Smooth muscle cell (in vitro differentiated cells): Measurements from ENCODE around the gene TMEM207. TPM values are rescaled to one million over a fixed set of nuclear protein-coding genes. Genes with fewer than 3 reads are reported as not detected.

Source experiments
- DNase-seq: peaks from one replicate; lab custom pipeline; 2025; ENCODE audit not compliant: unreplicated experiment; lab: John Stamatoyannopoulos, UW
- H2AFZ ChIP-seq: fragments of 200-600 bp; sonication (generic); 2 replicates; pipeline ENCODE4 v1.6.0; 2016; ENCODE audit warnings: antibody characterized with exemption, low read depth, mild to moderate bottlenecking
- H3F3A ChIP-seq: fragments of 200-600 bp; sonication (generic); 2 replicates; pipeline ENCODE4 v1.6.0; 2017; ENCODE audit warnings: antibody characterized with exemption, low read depth
- H3K27ac ChIP-seq: fragments of 200-600 bp; sonication (generic); 2 replicates; pipeline ENCODE4 v1.5.1; 2016; ENCODE audit warnings: low read depth, mild to moderate bottlenecking
- H3K27me3 ChIP-seq: fragments of 200-600 bp; sonication (generic); 2 replicates; pipeline ENCODE4 v1.6.1; 2016; ENCODE audit warnings: low read depth, mild to moderate bottlenecking
- H3K36me3 ChIP-seq: fragments of 200-600 bp; sonication (generic); 2 replicates; pipeline ENCODE4 v1.5.1; 2016; ENCODE audit warnings: low read depth
- H3K4me1 ChIP-seq: fragments of 200-600 bp; sonication (generic); 2 replicates; pipeline ENCODE4 v1.5.1; 2016; ENCODE audit warnings: low read depth
- H3K4me2 ChIP-seq: fragments of 200-600 bp; sonication (generic); 2 replicates; pipeline ENCODE4 v1.6.0; 2016; ENCODE audit warnings: mild to moderate bottlenecking
- H3K4me3 ChIP-seq: fragments of 200-600 bp; sonication (generic); 2 replicates; pipeline ENCODE4 v1.5.1; 2016; ENCODE audit warnings: mild to moderate bottlenecking
- H3K79me2 ChIP-seq: fragments of 200-600 bp; sonication (generic); 2 replicates; pipeline ENCODE4 v1.6.0; 2016; ENCODE audit warnings: low read depth, mild to moderate bottlenecking
- H3K9ac ChIP-seq: fragments of 200-600 bp; sonication (generic); 2 replicates; pipeline ENCODE4 v1.6.0; 2016; ENCODE audit warnings: low read depth
- H3K9me3 ChIP-seq: fragments of 200-600 bp; sonication (generic); replicated peaks from 2 replicates; pipeline ENCODE4 v1.5.1; 2016; ENCODE audit warnings: low read depth
- H4K20me1 ChIP-seq: fragments of 200-600 bp; sonication (generic); 2 replicates; pipeline ENCODE4 v1.6.0; 2016; ENCODE audit warnings: low read depth
- CTCF ChIP-seq: fragments of 200-600 bp; sonication (generic); IDR thresholded peaks from 2 replicates; pipeline ENCODE4 v1.5.1; 2017; ENCODE audit warnings: borderline replicate concordance, mild to moderate bottlenecking, antibody characterized with exemption; ENCODE audit not compliant: insufficient read depth, poor library complexity, severe bottlenecking
- WGBS: methylation state at CpG from one replicate; pipeline ENCODE4 v1.1.7; 2016; ENCODE audit warnings: low lambda C conversion rate; 5-methylcytosine and 5-hydroxymethylcytosine counted together
- polyA plus RNA-seq: library from polyadenylated mRNA; unstranded; fragments of >200 nt; fragmentation: Nextera tagmentation; extraction: Ambion mirVana; gene quantifications from 2 replicates; pipeline ENCODE4 v1.2.1, GENCODE V29; 2016
- total RNA-seq: library from RNA; depleted of rRNA; stranded (reverse); fragments of >200 nt; gene quantifications from 2 replicates; pipeline ENCODE4 v1.2.3, GENCODE V29; 2014

Gene TMEM207
- total and polyA plus RNA-seq, 2 experiments from 2014 or later: not detected

GRCh38 chr3:190492966-190493365, 43.3 kb upstream of the TMEM207 start:
- Histone ChIP-seq H3K9ac (no peak overlapping the region), H3K9me3 (no peaks in the 10 kb centered on the region), H3K27me3 (no peaks in the 10 kb centered on the region), H3K79me2 (no peaks in the 10 kb centered on the region), H3F3A (no peaks in the 10 kb centered on the region), H3K27ac (no peak overlapping the region), H3K36me3 (no peaks in the 10 kb centered on the region), H3K4me2 (no peak overlapping the region), H4K20me1 (no peaks in the 10 kb centered on the region), H3K4me1 (no peaks in the 10 kb centered on the region), H2AFZ (no peak overlapping the region), H3K4me3 (no peak overlapping the region)
- no peak for DNase-seq
- WGBS: 71% methylated on average over 4 of the region's 4 CpGs
- no peak for TF ChIP-seq CTCF

- Histone ChIP-seq H3K4me3 (no peak overlapping the region), H4K20me1 (no peaks in the 10 kb centered on the region), H2AFZ (no peak overlapping the region), H3K4me1 (no peaks in the 10 kb centered on the region), H3K27me3 (no peaks in the 10 kb centered on the region), H3K4me2 (no peak overlapping the region), H3K9me3 (no peaks in the 10 kb centered on the region), H3K79me2 (no peaks in the 10 kb centered on the region), H3K27ac (no peak overlapping the region), H3K9ac (no peak overlapping the region), H3F3A (no peaks in the 10 kb centered on the region), H3K36me3 (no peaks in the 10 kb centered on the region)
- TF ChIP-seq CTCF: no peak
- no peak for DNase-seq
Measured at GRCh38 chr3:190492129-190492528, 42.4 kb upstream of the TMEM207 start.

- Histone ChIP-seq H3F3A (no peaks in the 10 kb centered on the region), H3K79me2 (no peaks in the 10 kb centered on the region), H3K36me3 (no peaks in the 10 kb centered on the region), H3K4me3 (no peak overlapping the region), H2AFZ (no peak overlapping the region), H4K20me1 (no peaks in the 10 kb centered on the region), H3K27me3 (no peaks in the 10 kb centered on the region), H3K9me3 (no peaks in the 10 kb centered on the region), H3K9ac (no peak overlapping the region), H3K4me1 (no peaks in the 10 kb centered on the region), H3K27ac (peak overlapping the region; percentile 21), H3K4me2 (no peak overlapping the region)
- WGBS: 79% methylated on average over 4 of the region's 4 CpGs
- DNase-seq: no peak
- no peak for TF ChIP-seq CTCF
Measured at GRCh38 chr3:190491533-190492054, 41.9 kb upstream of the TMEM207 start.

- H3K36me3 ChIP-seq: no peaks in the 10 kb centered on the region
- no peak overlapping the region for H2AFZ ChIP-seq
- H3K4me1 ChIP-seq: peaks cover 7% of the 10 kb centered on the region
- no peaks in the 10 kb centered on the region for H3K27me3 ChIP-seq
- H3K79me2 ChIP-seq: no peaks in the 10 kb centered on the region
- H3F3A ChIP-seq: no peaks in the 10 kb centered on the region
- no peak overlapping the region for H3K27ac ChIP-seq
- WGBS: 84% methylated on average over 4 of the region's 4 CpGs
- no peak overlapping the region for H3K4me2 ChIP-seq
- DNase-seq: no peak
- H3K9me3 ChIP-seq: no peaks in the 10 kb centered on the region
- no peak overlapping the region for H3K4me3 ChIP-seq
- H4K20me1 ChIP-seq: no peaks in the 10 kb centered on the region
- no peak for TF ChIP-seq CTCF
- no peak overlapping the region for H3K9ac ChIP-seq
Measured at GRCh38 chr3:190486908-190487607, 37.4 kb upstream of the TMEM207 start.
